PC-3 (cell line): ENCODE data around the gene SCN9A. TPM values are rescaled to one million over a fixed set of nuclear protein-coding genes. Genes with fewer than 3 reads are reported as not detected.

Source experiments
- ATAC-seq: fragments of 200-7000 bp; cut with Tn5 transposase; 2 replicates; pipeline ENCODE4 v1.9.1; 2020; ENCODE audit warnings: mild to moderate bottlenecking, moderate library complexity
- BruUV-seq: library from RNA; stranded (reverse); fragments of 400-500 nt; replicated peaks from 2 replicates; lab custom pipeline; 2021; lab: Mats Ljungman, UMichigan
- CTCF ChIA-PET: fragments of 300-600 bp; sonication (Branson Sonifier 250); formaldehyde crosslinking; loops from one replicate; lab custom pipeline; 2022; ENCODE audit warnings: antibody characterized with exemption; lab: Charles Lee
- POLR2A ChIA-PET: fragments of 300-600 bp; sonication (Branson Sonifier 250); formaldehyde crosslinking; loops from one replicate; lab custom pipeline; 2022; ENCODE audit warnings: antibody characterized with exemption; ENCODE audit not compliant: unreplicated experiment; lab: Charles Lee
- DNase-seq: peaks from one replicate; pipeline ENCODE4 v3.0.0-alpha.2; 2015
- H2AFZ ChIP-seq: fragments of 300-600 bp; sonication (generic); 2 replicates; pipeline ENCODE4 v1.6.0; 2016; ENCODE audit warnings: antibody characterized with exemption, low read length
- H3F3A ChIP-seq: fragments of 300-600 bp; sonication (generic); one replicate; pipeline ENCODE4 v1.6.0; 2017; ENCODE audit warnings: antibody characterized with exemption, low read length, control low read depth, mild to moderate bottlenecking; ENCODE audit not compliant: unreplicated experiment
- H3K27ac ChIP-seq: fragments of 300-600 bp; sonication (generic); 2 replicates; pipeline ENCODE4 v1.5.1; 2016; ENCODE audit warnings: mild to moderate bottlenecking, low read length
- H3K27me3 ChIP-seq: fragments of 300-600 bp; sonication (generic); 2 replicates; pipeline ENCODE4 v1.6.1; 2016; ENCODE audit warnings: low read length, mixed read lengths
- H3K36me3 ChIP-seq: fragments of 300-600 bp; sonication (generic); 2 replicates; pipeline ENCODE4 v1.6.1; 2016; ENCODE audit warnings: low read depth, mixed run types, low read length, mixed read lengths
- H3K4me1 ChIP-seq: fragments of 300-600 bp; sonication (generic); 2 replicates; pipeline ENCODE4 v1.5.1; 2016; ENCODE audit warnings: low read length; ENCODE audit not compliant: insufficient read depth
- H3K4me2 ChIP-seq: fragments of 300-600 bp; sonication (generic); 2 replicates; pipeline ENCODE4 v1.6.0; 2016; ENCODE audit warnings: low read length
- H3K4me3 ChIP-seq: fragments of 300-600 bp; sonication (generic); 2 replicates; pipeline ENCODE4 v1.5.1; 2016; ENCODE audit warnings: mild to moderate bottlenecking, low read length, mixed read lengths
- H3K79me2 ChIP-seq: fragments of 300-600 bp; sonication (generic); 2 replicates; pipeline ENCODE4 v1.6.1; 2017; ENCODE audit warnings: low read length, mixed read lengths
- H3K9ac ChIP-seq: fragments of 300-600 bp; sonication (generic); 2 replicates; pipeline ENCODE4 v1.6.0; 2016; ENCODE audit warnings: mild to moderate bottlenecking, low read length
- H3K9me2 ChIP-seq: fragments of 300-600 bp; sonication (generic); replicated peaks from 2 replicates; pipeline ENCODE4 v1.6.1; 2016; ENCODE audit warnings: mixed run types, low read length, mixed read lengths
- H3K9me3 ChIP-seq: fragments of 300-600 bp; sonication (generic); 2 replicates; pipeline ENCODE4 v1.6.1; 2016; ENCODE audit warnings: low read length, mixed read lengths
- H4K20me1 ChIP-seq: fragments of 300-600 bp; sonication (generic); 2 replicates; pipeline ENCODE4 v1.6.1; 2016; ENCODE audit warnings: low read length, mixed read lengths
- EZH2 ChIP-seq: fragments of 300-600 bp; sonication (generic); IDR thresholded peaks from one replicate; pipeline ENCODE4 v1.6.1; 2017; ENCODE audit warnings: antibody characterized with exemption, mild to moderate bottlenecking, low read length; ENCODE audit not compliant: unreplicated experiment
- EZH2phosphoT487 ChIP-seq: fragments of 300-600 bp; sonication (generic); IDR thresholded peaks from 2 replicates; pipeline ENCODE4 v1.6.1; 2018; ENCODE audit warnings: mild to moderate bottlenecking, antibody characterized with exemption, low read length, borderline replicate concordance
- intact Hi-C: fragments of 100-400 bp; cut with micrococcal nuclease; formaldehyde crosslinking; loops from 2 replicates; pipeline ENCODE4 v1.9.0; 2023
- total RNA-seq: library from RNA; depleted of rRNA; stranded (reverse); fragments of >200 nt; gene quantifications from 2 replicates; pipeline ENCODE4 v1.2.3, GENCODE V29; 2014
- TF ChIP-seq, protein P1 (sequence below): fragments of 300-600 bp; sonication (generic); conservative IDR thresholded peaks from 2 replicates; pipeline ENCODE4 v1.5.1; 2017; ENCODE audit warnings: antibody characterized with exemption, low read depth, mild to moderate bottlenecking, low read length

SCN9A gene
- total RNA-seq, 1 experiment from 2014 or later, result 7.0 TPM

GRCh38 chr2:166307326-166307725 lies 68.4 kb downstream of the SCN9A start:
- Histone ChIP-seq H3F3A (no peaks in the 10 kb centered on the region), H4K20me1 (no peaks in the 10 kb centered on the region), H3K4me3 (no peak overlapping the region), H3K9me2 (no peaks in the 10 kb centered on the region), H3K27ac (no peak overlapping the region), H3K79me2 (no peaks in the 10 kb centered on the region), H2AFZ (no peak overlapping the region), H3K36me3 (no peaks in the 10 kb centered on the region), H3K4me1 (no peaks in the 10 kb centered on the region), H3K4me2 (no peak overlapping the region), H3K27me3 (no peaks in the 10 kb centered on the region), H3K9ac (no peak overlapping the region), H3K9me3 (no peaks in the 10 kb centered on the region)
- no peak for ATAC-seq
- ChIA-PET CTCF (no interaction called here), POLR2A (no interaction called here)
- intact Hi-C loops, result no loop called here
- TF ChIP-seq EZH2, result no peak
- TF ChIP-seq, protein P1, sequence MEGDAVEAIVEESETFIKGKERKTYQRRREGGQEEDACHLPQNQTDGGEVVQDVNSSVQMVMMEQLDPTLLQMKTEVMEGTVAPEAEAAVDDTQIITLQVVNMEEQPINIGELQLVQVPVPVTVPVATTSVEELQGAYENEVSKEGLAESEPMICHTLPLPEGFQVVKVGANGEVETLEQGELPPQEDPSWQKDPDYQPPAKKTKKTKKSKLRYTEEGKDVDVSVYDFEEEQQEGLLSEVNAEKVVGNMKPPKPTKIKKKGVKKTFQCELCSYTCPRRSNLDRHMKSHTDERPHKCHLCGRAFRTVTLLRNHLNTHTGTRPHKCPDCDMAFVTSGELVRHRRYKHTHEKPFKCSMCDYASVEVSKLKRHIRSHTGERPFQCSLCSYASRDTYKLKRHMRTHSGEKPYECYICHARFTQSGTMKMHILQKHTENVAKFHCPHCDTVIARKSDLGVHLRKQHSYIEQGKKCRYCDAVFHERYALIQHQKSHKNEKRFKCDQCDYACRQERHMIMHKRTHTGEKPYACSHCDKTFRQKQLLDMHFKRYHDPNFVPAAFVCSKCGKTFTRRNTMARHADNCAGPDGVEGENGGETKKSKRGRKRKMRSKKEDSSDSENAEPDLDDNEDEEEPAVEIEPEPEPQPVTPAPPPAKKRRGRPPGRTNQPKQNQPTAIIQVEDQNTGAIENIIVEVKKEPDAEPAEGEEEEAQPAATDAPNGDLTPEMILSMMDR, result no peak
- no peak for TF ChIP-seq EZH2phosphoT487
- DNase-seq, result no peak
- no TSS peak for BruUV-seq

GRCh38 chr2:166304656-166305055 lies 71.1 kb downstream of the SCN9A start:
- DNase-seq, result no peak
- Histone ChIP-seq H3F3A (no peaks in the 10 kb centered on the region), H3K4me2 (no peak overlapping the region), H3K27me3 (no peaks in the 10 kb centered on the region), H3K4me3 (no peak overlapping the region), H3K36me3 (no peaks in the 10 kb centered on the region), H3K9ac (no peak overlapping the region), H3K79me2 (no peaks in the 10 kb centered on the region), H3K9me3 (no peaks in the 10 kb centered on the region), H3K9me2 (no peaks in the 10 kb centered on the region), H3K4me1 (no peaks in the 10 kb centered on the region), H4K20me1 (no peaks in the 10 kb centered on the region), H3K27ac (no peak overlapping the region), H2AFZ (no peak overlapping the region)
- ATAC-seq, result no peak
- TF ChIP-seq, protein P1, result no peak
- TF ChIP-seq EZH2phosphoT487, result no peak
- TF ChIP-seq EZH2, result no peak
- intact Hi-C loops, result no loop called here
- POLR2A ChIA-PET, result interaction anchor here (0.6 kb wide), 1 partner anchor 64 kb away, joined by 5 read pairs; no protein-coding TSS in a partner anchor
- BruUV-seq, result no TSS peak
- CTCF ChIA-PET, result no interaction called here

GRCh38 chr2:166302036-166302435 lies 73.7 kb downstream of the SCN9A start:
- Histone ChIP-seq H3K27me3 (no peaks in the 10 kb centered on the region), H3K79me2 (no peaks in the 10 kb centered on the region), H3F3A (no peaks in the 10 kb centered on the region), H4K20me1 (no peaks in the 10 kb centered on the region), H3K9me2 (no peaks in the 10 kb centered on the region), H3K36me3 (no peaks in the 10 kb centered on the region), H2AFZ (0 out of 2 replicates have a peak overlapping the region, but pooled peaks have one; percentile 2), H3K4me3 (no peak overlapping the region), H3K4me1 (no peaks in the 10 kb centered on the region), H3K4me2 (no peak overlapping the region), H3K9me3 (no peaks in the 10 kb centered on the region), H3K27ac (no peak overlapping the region), H3K9ac (no peak overlapping the region)
- DNase-seq, result no peak
- TF ChIP-seq EZH2phosphoT487, result no peak
- TF ChIP-seq, protein P1, result no peak
- no peak for TF ChIP-seq EZH2
- intact Hi-C loops, result no loop called here
- ATAC-seq, result no peak
- CTCF ChIA-PET, result no interaction called here
- BruUV-seq, result no TSS peak
- POLR2A ChIA-PET, result no interaction called here
